ENCODE data around the gene GABBR2.

DNA sequence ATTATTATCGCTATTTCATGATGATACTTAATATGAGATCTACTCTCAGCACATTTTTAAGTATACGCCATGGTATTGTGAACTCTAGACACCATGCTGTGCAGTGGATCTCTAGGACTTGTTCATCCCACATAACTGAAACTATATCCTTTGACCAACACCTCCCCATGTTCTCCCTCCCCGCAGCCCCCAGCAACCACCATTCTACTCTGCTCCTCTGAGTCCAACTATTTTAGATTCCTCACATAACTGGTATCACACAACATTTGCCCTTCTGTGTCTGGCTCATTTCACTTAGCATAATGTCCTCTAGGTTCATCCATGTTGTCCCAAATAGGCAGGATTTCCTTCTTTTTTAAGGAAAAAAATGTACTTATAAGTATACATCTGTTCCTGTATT, 446.7 kb downstream of the GABBR2 start:
- TF ChIP-seq, protein P1, sequence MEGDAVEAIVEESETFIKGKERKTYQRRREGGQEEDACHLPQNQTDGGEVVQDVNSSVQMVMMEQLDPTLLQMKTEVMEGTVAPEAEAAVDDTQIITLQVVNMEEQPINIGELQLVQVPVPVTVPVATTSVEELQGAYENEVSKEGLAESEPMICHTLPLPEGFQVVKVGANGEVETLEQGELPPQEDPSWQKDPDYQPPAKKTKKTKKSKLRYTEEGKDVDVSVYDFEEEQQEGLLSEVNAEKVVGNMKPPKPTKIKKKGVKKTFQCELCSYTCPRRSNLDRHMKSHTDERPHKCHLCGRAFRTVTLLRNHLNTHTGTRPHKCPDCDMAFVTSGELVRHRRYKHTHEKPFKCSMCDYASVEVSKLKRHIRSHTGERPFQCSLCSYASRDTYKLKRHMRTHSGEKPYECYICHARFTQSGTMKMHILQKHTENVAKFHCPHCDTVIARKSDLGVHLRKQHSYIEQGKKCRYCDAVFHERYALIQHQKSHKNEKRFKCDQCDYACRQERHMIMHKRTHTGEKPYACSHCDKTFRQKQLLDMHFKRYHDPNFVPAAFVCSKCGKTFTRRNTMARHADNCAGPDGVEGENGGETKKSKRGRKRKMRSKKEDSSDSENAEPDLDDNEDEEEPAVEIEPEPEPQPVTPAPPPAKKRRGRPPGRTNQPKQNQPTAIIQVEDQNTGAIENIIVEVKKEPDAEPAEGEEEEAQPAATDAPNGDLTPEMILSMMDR (IDR thresholded peaks at IDR 0.05), result no peak
- no peak for TF ChIP-seq POLR2A (IDR thresholded peaks at IDR 0.05)

All from right lobe of liver (tissue), 4 donors.